GM23248 (cell line): Measurements from ENCODE around the gene LYSMD3.

Experiments
- EZH2 ChIP-seq: fragments of 200-600 bp; sonication (generic); IDR thresholded peaks from 2 replicates; pipeline ENCODE4 v1.6.1; 2018; ENCODE audit warnings: antibody characterized with exemption, mild to moderate bottlenecking; ENCODE audit not compliant: insufficient read depth, poor library complexity, severe bottlenecking
- EZH2phosphoT487 ChIP-seq: fragments of 200-600 bp; sonication (generic); IDR thresholded peaks from 2 replicates; pipeline ENCODE4 v1.6.1; 2018; ENCODE audit warnings: antibody characterized with exemption, moderate library complexity, mild to moderate bottlenecking, low read depth; ENCODE audit not compliant: insufficient read depth

GRCh38 chr5:90530736-90531487 is 1.5 kb upstream of the LYSMD3 start:
- TF ChIP-seq EZH2 = no peak
- no peak for TF ChIP-seq EZH2phosphoT487
